SK-N-SH treated with all-trans-retinoic acid at 6 μM for 48 hours (cell line): ENCODE measurements around the gene PILRA.

ENCODE experiments used
- ATAC-seq: fragments of 200-7000 bp; cut with Tn5 transposase; 3 replicates; pipeline ENCODE4 v1.9.1; 2020; ENCODE audit warnings: mild to moderate bottlenecking, moderate library complexity
- BACH2 ChIP-seq: fragments of 250-450 bp; sonication (Bioruptor Pico); IDR thresholded peaks from 2 replicates; pipeline ENCODE4 v1.9.0; 2021; ENCODE audit warnings: mild to moderate bottlenecking, borderline replicate concordance
- CSDC2 ChIP-seq: fragments of 250-450 bp; sonication (Bioruptor Pico); IDR thresholded peaks from 2 replicates; pipeline ENCODE4 v1.5.0; 2020; ENCODE audit warnings: mild to moderate bottlenecking, moderate library complexity
- CSRNP3 ChIP-seq: fragments of 250-450 bp; sonication (Bioruptor Pico); IDR thresholded peaks from 2 replicates; pipeline ENCODE4 v1.5.1; 2021; ENCODE audit warnings: mild to moderate bottlenecking, moderate library complexity
- ESRRG ChIP-seq: fragments of 250-450 bp; sonication (Bioruptor Pico); IDR thresholded peaks from 2 replicates; pipeline ENCODE4 v1.6.1; 2021; ENCODE audit warnings: mild to moderate bottlenecking
- GLIS3 ChIP-seq: fragments of 250-450 bp; sonication (Bioruptor Pico); IDR thresholded peaks from 2 replicates; pipeline ENCODE4 v1.5.0; 2020; ENCODE audit warnings: mild to moderate bottlenecking, moderate library complexity
- ISL1 ChIP-seq: fragments of 250-450 bp; sonication (Bioruptor Pico); IDR thresholded peaks from 2 replicates; pipeline ENCODE4 v2.1.2; 2022; ENCODE audit warnings: mild to moderate bottlenecking, moderate library complexity
- OSR1 ChIP-seq: fragments of 250-450 bp; sonication (Bioruptor Pico); IDR thresholded peaks from 2 replicates; pipeline ENCODE4 v1.8.0; 2022; ENCODE audit warnings: moderate library complexity, mild to moderate bottlenecking, inconsistent platforms
- PATZ1 ChIP-seq: fragments of 250-450 bp; sonication (Bioruptor Pico); IDR thresholded peaks from 2 replicates; pipeline ENCODE4 v1.8.0; 2020; ENCODE audit warnings: mild to moderate bottlenecking, moderate library complexity, borderline replicate concordance
- POU6F1 ChIP-seq: fragments of 250-450 bp; sonication (Bioruptor Pico); IDR thresholded peaks from 2 replicates; pipeline ENCODE4 v1.8.0; 2021; ENCODE audit warnings: low read depth, mild to moderate bottlenecking, moderate library complexity, borderline replicate concordance
- PPARA ChIP-seq: fragments of 250-450 bp; sonication (Bioruptor Pico); IDR thresholded peaks from 2 replicates; pipeline ENCODE4 v1.5.0; 2020; ENCODE audit warnings: mild to moderate bottlenecking, borderline replicate concordance
- RARB ChIP-seq: fragments of 250-450 bp; sonication (Bioruptor Pico); IDR thresholded peaks from 2 replicates; pipeline ENCODE4 v1.8.0; 2021; ENCODE audit warnings: mild to moderate bottlenecking, moderate library complexity
- SNAI2 ChIP-seq: fragments of 250-450 bp; sonication (Bioruptor Pico); IDR thresholded peaks from 2 replicates; pipeline ENCODE4 v1.5.0; 2020; ENCODE audit warnings: mild to moderate bottlenecking, moderate library complexity
- TOX ChIP-seq: fragments of 250-450 bp; sonication (Bioruptor Pico); IDR thresholded peaks from 2 replicates; pipeline ENCODE4 v1.8.0; 2021; ENCODE audit warnings: mild to moderate bottlenecking, moderate library complexity, borderline replicate concordance
- TSHZ2 ChIP-seq: fragments of 250-450 bp; sonication (Bioruptor Pico); IDR thresholded peaks from 2 replicates; pipeline ENCODE4 v1.5.0; 2020; ENCODE audit warnings: mild to moderate bottlenecking, moderate library complexity
- ZC3H10 ChIP-seq: fragments of 250-450 bp; sonication (Bioruptor Pico); IDR thresholded peaks from 2 replicates; pipeline ENCODE4 v1.5.1; 2021; ENCODE audit warnings: mild to moderate bottlenecking, moderate library complexity
- ZFP3 ChIP-seq: fragments of 250-450 bp; sonication (Bioruptor Pico); IDR thresholded peaks from 2 replicates; pipeline ENCODE4 v1.5.0; 2020; ENCODE audit warnings: mild to moderate bottlenecking, moderate library complexity
- ZFP30 ChIP-seq: fragments of 450-650 bp; formaldehyde crosslinking; IDR thresholded peaks from 2 replicates; pipeline ENCODE4 v1.5.0; 2022; ENCODE audit warnings: mild to moderate bottlenecking, moderate library complexity
- ZNF565 ChIP-seq: fragments of 450-650 bp; formaldehyde crosslinking; conservative IDR thresholded peaks from 2 replicates; pipeline ENCODE4 v1.5.0; 2020; ENCODE audit warnings: low read depth, mild to moderate bottlenecking, moderate library complexity
- ZNF70 ChIP-seq: fragments of 450-650 bp; formaldehyde crosslinking; IDR thresholded peaks from 2 replicates; pipeline ENCODE4 v1.5.0; 2020; ENCODE audit warnings: mild to moderate bottlenecking, moderate library complexity

PILRA gene

GRCh38 chr7:100390286-100391009 lies 17.2 kb downstream of the PILRA start (continued):
- TF ChIP-seq BACH2 (CRISPR knock-in tag) (no peak), CSDC2 (CRISPR knock-in tag) (no peak), CSRNP3 (CRISPR knock-in tag) (no peak)

- TF ChIP-seq BACH2 (CRISPR knock-in tag) (no peak), ZNF70 (CRISPR knock-in tag) (no peak), SNAI2 (CRISPR knock-in tag) (no peak), CSRNP3 (CRISPR knock-in tag) (no peak), PATZ1 (CRISPR knock-in tag) (no peak), POU6F1 (CRISPR knock-in tag) (no peak), ZFP3 (no peak), RARB (CRISPR knock-in tag) (no peak), PPARA (no peak), ESRRG (CRISPR knock-in tag) (no peak), OSR1 (CRISPR knock-in tag) (no peak), CSDC2 (CRISPR knock-in tag) (no peak)
- TF ChIP-seq, all 23 proteins: peak for 0
- ATAC-seq = no peak
Measured at GRCh38 chr7:100393233-100393905, 20.1 kb downstream of the PILRA start.

GRCh38 chr7:100394077-100394476 lies 20.8 kb downstream of the PILRA start:
- ATAC-seq = no peak
- TF ChIP-seq TOX (CRISPR knock-in tag) = no peak
- TF ChIP-seq PATZ1 (CRISPR knock-in tag) = no peak
- no peak for TF ChIP-seq ZFP30 (CRISPR knock-in tag)
- no peak for TF ChIP-seq POU6F1 (CRISPR knock-in tag)
- TF ChIP-seq ISL1 (CRISPR knock-in tag) = no peak

GRCh38 chr7:100396421-100396982 lies 23.2 kb downstream of the PILRA start:
- no peak for ATAC-seq
- TF ChIP-seq ZC3H10 (no peak), ZNF565 (CRISPR knock-in tag) (no peak), OSR1 (CRISPR knock-in tag) (no peak), TSHZ2 (CRISPR knock-in tag) (no peak), GLIS3 (CRISPR knock-in tag) (no peak), ZFP3 (no peak), ISL1 (CRISPR knock-in tag) (no peak), CSRNP3 (CRISPR knock-in tag) (no peak), RARB (CRISPR knock-in tag) (no peak)
